ENCODE results near the gene SHROOM3.

GRCh38 chr4:76821641-76822040 lies 386.6 kb downstream of the SHROOM3 start:
- TF ChIP-seq CTCF (conservative IDR thresholded peaks at IDR 0.05 in 1 of 2, IDR thresholded peaks at IDR 0.05 in 1 of 2; ENCODE audit: extremely low read depth in 1 of 2, insufficient read depth in 1 of 2, low read depth in 1 of 2, low read length in 2 of 2) = no peak
- no peak for TF ChIP-seq EZH2 (IDR thresholded peaks at IDR 0.05; ENCODE audit: borderline replicate concordance, low read length)

Data from mammary epithelial cell (primary cell).